ENCODE results near the gene CDKAL1. TPM values are rescaled to one million over a fixed set of nuclear protein-coding genes. Genes with fewer than 3 reads are reported as not detected.

Gene CDKAL1
- total and polyA plus RNA-seq, 2 of the 8 experiments (the other 6 are each of a cell fraction or from before 2014, with no cell fraction given): 8.4 to 24.6 TPM

GRCh38 chr6:21244897-21245470 is 710.7 kb downstream of the CDKAL1 start:
- H3K4me2 ChIP-seq (ENCODE audit: insufficient read depth in 1 of 2, low read depth in 2 of 2, low read length in 2 of 2): no peak overlapping the region
- no peak overlapping the region for H2AK5ac ChIP-seq (ENCODE audit: low read depth, low read length)
- H3K14ac ChIP-seq (ENCODE audit: insufficient read length): no peak overlapping the region
- no peak for FAIRE-seq
- no peak overlapping the region for H3K23ac ChIP-seq (ENCODE audit: insufficient read length)
- no peak overlapping the region for H3K56ac ChIP-seq (replicated peaks; ENCODE audit: insufficient read length, low read depth, low read length)
- H2BK5ac ChIP-seq (ENCODE audit: low read depth, low read length): no peak overlapping the region
- no peaks in the 10 kb centered on the region for H3K79me1 ChIP-seq (ENCODE audit: low read depth, low read length)
- no peaks in the 10 kb centered on the region for H3K36me3 ChIP-seq (ENCODE audit: control insufficient read depth in 2 of 4, insufficient read depth in 4 of 4, low read length in 3 of 4)
- no peaks in the 10 kb centered on the region for H3K27me3 ChIP-seq (replicated peaks in 1 of 4; ENCODE audit: control insufficient read depth in 3 of 4, extremely low read depth in 1 of 4, insufficient read depth in 3 of 4, low read length in 3 of 4)
- H3K4me3 ChIP-seq (ENCODE audit: extremely low read depth in 1 of 4, insufficient read depth in 2 of 4, low read depth in 3 of 4, low read length in 4 of 4): no peak overlapping the region
- no peak overlapping the region for H3K27ac ChIP-seq (ENCODE audit: low read depth, low read length)
- no peak overlapping the region for H3K4ac ChIP-seq (replicated peaks; ENCODE audit: insufficient read length, low read depth, low read length)
- 89% methylated on average over 3 of the region's 3 CpGs; no CpG with 5 or more reads in 1 of the 2 experiments for WGBS, 2 experiments (ENCODE audit: extremely low coverage in 1 of 2, insufficient coverage in 1 of 2, insufficient read length in 1 of 2, insufficient replicate concordance in 2 of 2, low coverage in 1 of 2, low lambda C conversion rate in 2 of 2, missing lambda C conversion rate in 1 of 2)
- no peaks in the 10 kb centered on the region for H3K4me1 ChIP-seq (replicated peaks in 1 of 4; ENCODE audit: control insufficient read depth in 3 of 4, insufficient read depth in 4 of 4, low read length in 3 of 4)
- H4K20me1 ChIP-seq (replicated peaks in 1 of 2; ENCODE audit: control insufficient read depth in 1 of 2, insufficient read depth in 2 of 2, low read length in 2 of 2): no peaks in the 10 kb centered on the region
- H3K18ac ChIP-seq (ENCODE audit: extremely low read depth, low read length): no peak overlapping the region
- no peak overlapping the region for H2BK15ac ChIP-seq (ENCODE audit: low read length)
- POLR2A ChIA-PET (ENCODE audit: partially characterized antibody): no interaction called here
- H4K8ac ChIP-seq (ENCODE audit: extremely low read depth, insufficient read depth, low read length): no peak overlapping the region
- no peak overlapping the region for H2BK20ac ChIP-seq (ENCODE audit: low read length)
- H4K5ac ChIP-seq (ENCODE audit: insufficient read length, low read depth, low read length): no peak overlapping the region
- TF ChIP-seq CBX8 (IDR thresholded peaks at IDR 0.05; ENCODE audit: borderline replicate concordance, low read depth, low read length) (no peak), RNF2 (IDR thresholded peaks at IDR 0.05; ENCODE audit: borderline replicate concordance, low read depth, low read length, missing control alignments, poor library complexity, severe bottlenecking) (no peak)
- no peaks in the 10 kb centered on the region for H3K9me3 ChIP-seq (ENCODE audit: insufficient read depth in 2 of 2, low read depth in 1 of 2, low read length in 1 of 2)
- H3K9ac ChIP-seq (replicated peaks in 1 of 4; ENCODE audit: extremely low read depth in 1 of 4, low read depth in 3 of 4, low read length in 3 of 4): no peak overlapping the region
- no peak overlapping the region for H2BK12ac ChIP-seq (ENCODE audit: low read depth, low read length)
- no peak for DNase-seq (ENCODE audit: low read depth in 1 of 2, low spot score in 2 of 2)
- H3K23me2 ChIP-seq (ENCODE audit: low read depth, low read length): no peaks in the 10 kb centered on the region
- H3K79me2 ChIP-seq (ENCODE audit: control insufficient read depth in 1 of 2, insufficient read depth in 2 of 2, low read length in 2 of 2): no peaks in the 10 kb centered on the region
- H2AFZ ChIP-seq (ENCODE audit: low read length): no peak overlapping the region
- CTCF ChIA-PET (ENCODE audit: partially characterized antibody): no interaction called here
- H4K91ac ChIP-seq (replicated peaks; ENCODE audit: insufficient read length, low read length): no peak overlapping the region
- H2BK120ac ChIP-seq (replicated peaks; ENCODE audit: low read depth, low read length): no peak overlapping the region

Measured in H1 (cell line).